ENCODE measurements around the gene UGT1A4. TPM values are rescaled to one million over a fixed set of nuclear protein-coding genes. Genes with fewer than 3 reads are reported as not detected.

UGT1A4 gene
- total RNA-seq, 1 experiment from 2014 or later, result not detected

- Histone ChIP-seq H3K4me1 (ENCODE audit: insufficient read depth, low read length) (no peaks in the 10 kb centered on the region; the same call in 1 of the 2 replicates), H4K20me1 (ENCODE audit: control insufficient read depth, insufficient read depth, insufficient read length) (no peaks in the 10 kb centered on the region), H2BK12ac (ENCODE audit: insufficient read length, low read depth, low read length) (no peak overlapping the region), H3K56ac (ENCODE audit: insufficient read length, low read depth, low read length) (no peak overlapping the region), H3K23me2 (ENCODE audit: insufficient read length, low read depth, low read length, poor library complexity, severe bottlenecking) (no peaks in the 10 kb centered on the region), H3K18ac (ENCODE audit: insufficient read length, low read depth, low read length) (no peak overlapping the region), H3K4me2 (ENCODE audit: insufficient read depth, insufficient read length, low read length) (no peak overlapping the region), H3K9me3 (ENCODE audit: control insufficient read depth, low read depth, low read length) (no peaks in the 10 kb centered on the region), H4K5ac (ENCODE audit: insufficient read length, low read depth, low read length) (no peak overlapping the region), H2BK120ac (ENCODE audit: low read depth, low read length, poor library complexity, severe bottlenecking) (no peak overlapping the region), H3K4ac (ENCODE audit: low read depth, low read length) (no peak overlapping the region), H3K79me2 (ENCODE audit: insufficient read depth, low read length) (no peaks in the 10 kb centered on the region), H2AK5ac (ENCODE audit: insufficient read length, low read length) (no peak overlapping the region), H4K8ac (replicated peaks; ENCODE audit: insufficient read length, low read depth, low read length) (no peak overlapping the region), H2BK20ac (ENCODE audit: low read depth, low read length, poor library complexity, severe bottlenecking) (no peak overlapping the region), H4K91ac (ENCODE audit: insufficient read length, low read depth, low read length) (no peak overlapping the region), H2AFZ (ENCODE audit: low read length) (no peak overlapping the region), H3K79me1 (ENCODE audit: insufficient read depth, low read depth, low read length, poor library complexity, severe bottlenecking) (no peaks in the 10 kb centered on the region), H3K14ac (ENCODE audit: insufficient read depth, low read length) (no peak overlapping the region), H3K23ac (ENCODE audit: insufficient read length, low read depth, low read length) (no peak overlapping the region), H3K27me3 (ENCODE audit: insufficient read depth, low read length) (no peaks in the 10 kb centered on the region), H3K27ac (ENCODE audit: insufficient read length, low read depth, low read length) (no peak overlapping the region), H2BK5ac (ENCODE audit: insufficient read length, low read length) (no peak overlapping the region), H3K9ac (ENCODE audit: extremely low read depth, insufficient read length, low read length) (no peak overlapping the region), H3T11ph (ENCODE audit: low read length) (no peak overlapping the region), H2BK15ac (ENCODE audit: low read depth, low read length) (no peak overlapping the region)
- Mint-ChIP-seq H3K27me3 (ENCODE audit: low read depth) (peaks cover 12% of the 10 kb centered on the region), H3K4me1 (peaks cover 2 to 5% of the 10 kb centered on the region in 2 experiments; a peak in 3 of 4 replicates), H3K27ac (no peak overlapping the region), H3K36me3 (ENCODE audit: insufficient read depth in 1 of 3, low read depth in 3 of 3) (no peaks in the 10 kb centered on the region), H3K9me3 (no peaks in the 10 kb centered on the region), H3K4me3 (no peak overlapping the region)
- no peak for TF ChIP-seq CTCF (conservative IDR thresholded peaks at IDR 0.05)
- WGBS (ENCODE audit: extremely low coverage, insufficient read length, low lambda C conversion rate), result no CpG with 5 or more reads among the region's 2 CpGs
- no peak for DNase-seq
These were observed 42.5 kb upstream of the UGT1A4 start for GRCh38 chr2:233676046-233676445.
